H9 (cell line): ENCODE measurements around the gene SORCS2. TPM values are rescaled to one million over a fixed set of nuclear protein-coding genes. Genes with fewer than 3 reads are reported as not detected.

Experiments used
- DNase-seq: peaks from one replicate; pipeline ENCODE4 v3.0.0-alpha.2; 2017
- H2AFZ ChIP-seq: one replicate; pipeline ENCODE4 v1.6.1; 2013; ENCODE audit warnings: mild to moderate bottlenecking, low read length, control low read depth, moderate library complexity
- H2AK5ac ChIP-seq: 2 replicates; pipeline ENCODE4 v1.6.1; 2013; ENCODE audit warnings: low read length, control low read depth, mixed read lengths; ENCODE audit not compliant: insufficient read length
- H2BK120ac ChIP-seq: one replicate; pipeline ENCODE4 v1.6.1; 2013; ENCODE audit warnings: low read depth, mild to moderate bottlenecking, low read length, control low read depth, inconsistent platforms; ENCODE audit not compliant: poor library complexity, severe bottlenecking
- H2BK12ac ChIP-seq: 2 replicates; pipeline ENCODE4 v1.6.1; 2013; ENCODE audit warnings: low read length, control low read depth, mixed read lengths, low read depth; ENCODE audit not compliant: insufficient read length
- H2BK15ac ChIP-seq: 2 replicates; pipeline ENCODE4 v1.6.1; 2013; ENCODE audit warnings: low read depth, low read length, control low read depth
- H2BK20ac ChIP-seq: one replicate; pipeline ENCODE4 v1.6.1; 2013; ENCODE audit warnings: low read depth, mild to moderate bottlenecking, low read length, control low read depth, inconsistent platforms; ENCODE audit not compliant: poor library complexity, severe bottlenecking
- H2BK5ac ChIP-seq: 2 replicates; pipeline ENCODE4 v1.6.1; 2013; ENCODE audit warnings: low read length, control low read depth, mixed read lengths; ENCODE audit not compliant: insufficient read length
- H3K14ac ChIP-seq: 2 replicates; pipeline ENCODE4 v1.6.1; 2013; ENCODE audit warnings: low read length, control low read depth; ENCODE audit not compliant: insufficient read depth
- H3K18ac ChIP-seq: 2 replicates; pipeline ENCODE4 v1.6.1; 2013; ENCODE audit warnings: low read depth, mild to moderate bottlenecking, mixed read lengths, low read length, control low read depth; ENCODE audit not compliant: insufficient read length
- H3K23ac ChIP-seq: 2 replicates; pipeline ENCODE4 v1.6.1; 2013; ENCODE audit warnings: low read length, control low read depth, mixed read lengths, low read depth; ENCODE audit not compliant: insufficient read length
- H3K23me2 ChIP-seq: 2 replicates; pipeline ENCODE4 v1.6.1; 2013; ENCODE audit warnings: low read depth, mild to moderate bottlenecking, mixed read lengths, low read length, control low read depth; ENCODE audit not compliant: insufficient read length, poor library complexity, severe bottlenecking
- H3K27ac ChIP-seq: 2 replicates; pipeline ENCODE4 v1.5.1; 2013; ENCODE audit warnings: low read length, control low read depth, mixed read lengths, low read depth; ENCODE audit not compliant: insufficient read length
- H3K27me3 ChIP-seq: 2 replicates; pipeline ENCODE4 v1.6.1; 2013; ENCODE audit warnings: low read length, control low read depth, inconsistent platforms; ENCODE audit not compliant: insufficient read depth
- H3K4ac ChIP-seq: 2 replicates; pipeline ENCODE4 v1.6.1; 2013; ENCODE audit warnings: low read depth, mild to moderate bottlenecking, control low read depth, inconsistent platforms, low read length, moderate library complexity
- H3K4me1 ChIP-seq: 2 replicates; pipeline ENCODE4 v1.6.1; 2013; ENCODE audit warnings: low read length, control low read depth, inconsistent platforms; ENCODE audit not compliant: insufficient read depth
- H3K4me2 ChIP-seq: 2 replicates; pipeline ENCODE4 v1.6.1; 2013; ENCODE audit warnings: low read length, control low read depth, mixed read lengths; ENCODE audit not compliant: insufficient read length, insufficient read depth
- H3K56ac ChIP-seq: 2 replicates; pipeline ENCODE4 v1.6.1; 2013; ENCODE audit warnings: low read depth, mild to moderate bottlenecking, mixed read lengths, low read length, control low read depth; ENCODE audit not compliant: insufficient read length
- H3K79me1 ChIP-seq: 2 replicates; pipeline ENCODE4 v1.6.1; 2013; ENCODE audit warnings: low read depth, mild to moderate bottlenecking, moderate library complexity, low read length, control low read depth, inconsistent platforms; ENCODE audit not compliant: insufficient read depth, poor library complexity, severe bottlenecking
- H3K79me2 ChIP-seq: 2 replicates; pipeline ENCODE4 v1.6.1; 2013; ENCODE audit warnings: low read length, control low read depth, inconsistent platforms; ENCODE audit not compliant: insufficient read depth
- H3K9ac ChIP-seq: 2 replicates; pipeline ENCODE4 v1.6.1; 2013; ENCODE audit warnings: low read length, control low read depth, mixed read lengths; ENCODE audit not compliant: insufficient read length; ENCODE audit errors: extremely low read depth
- H3K9me3 ChIP-seq: one replicate; pipeline ENCODE4 v1.6.1; 2013; ENCODE audit warnings: low read depth, low read length, inconsistent platforms; ENCODE audit not compliant: control insufficient read depth
- H3T11ph ChIP-seq: one replicate; pipeline ENCODE4 v1.6.1; 2013; ENCODE audit warnings: mild to moderate bottlenecking, low read length, control low read depth, inconsistent platforms
- H4K20me1 ChIP-seq: one replicate; pipeline ENCODE4 v1.6.1; 2013; ENCODE audit not compliant: control insufficient read depth, insufficient read length, insufficient read depth
- H4K5ac ChIP-seq: 2 replicates; pipeline ENCODE4 v1.6.1; 2013; ENCODE audit warnings: low read depth, mild to moderate bottlenecking, mixed read lengths, low read length, control low read depth; ENCODE audit not compliant: insufficient read length
- H4K8ac ChIP-seq: replicated peaks from 2 replicates; pipeline ENCODE4 v1.6.1; 2013; ENCODE audit warnings: low read length, control low read depth, mixed read lengths, low read depth; ENCODE audit not compliant: insufficient read length
- H4K91ac ChIP-seq: 2 replicates; pipeline ENCODE4 v1.6.1; 2013; ENCODE audit warnings: low read depth, mild to moderate bottlenecking, moderate library complexity, mixed read lengths, low read length, control low read depth; ENCODE audit not compliant: insufficient read length
- H3K27ac Mint-ChIP-seq, 3 experiments: 2 replicates in 2 of 3; 3 replicates in 1 of 3; pipeline ENCODE4 v1.8.0; 2020 to 2021; ENCODE audit warnings: mixed read lengths in 3 of 3, mild to moderate bottlenecking in 1 of 3, moderate library complexity in 1 of 3
- H3K27me3 Mint-ChIP-seq: 2 replicates; pipeline ENCODE4 v1.8.0; 2021; ENCODE audit warnings: low read depth, mild to moderate bottlenecking, moderate library complexity, mixed read lengths
- H3K36me3 Mint-ChIP-seq, 3 experiments: 2 replicates in 2 of 3; 3 replicates in 1 of 3; pipeline ENCODE4 v1.8.0; 2020 to 2021; ENCODE audit warnings: low read depth in 3 of 3, mixed read lengths in 3 of 3; ENCODE audit not compliant: insufficient read depth in 1 of 3
- H3K4me1 Mint-ChIP-seq, 2 experiments: 2 replicates each; pipeline ENCODE4 v1.8.0; 2020; ENCODE audit warnings: mixed read lengths in 2 of 2
- H3K4me3 Mint-ChIP-seq, 2 experiments: 2 replicates in 1 of 2; 3 replicates in 1 of 2; pipeline ENCODE4 v1.8.0; 2020 to 2021; ENCODE audit warnings: mild to moderate bottlenecking in 2 of 2, mixed read lengths in 2 of 2, moderate library complexity in 1 of 2
- H3K9me3 Mint-ChIP-seq, 2 experiments: 2 replicates in 1 of 2; 3 replicates in 1 of 2; pipeline ENCODE4 v1.8.0; 2020; ENCODE audit warnings: mild to moderate bottlenecking in 2 of 2, mixed read lengths in 2 of 2, moderate library complexity in 1 of 2
- WGBS: extraction: QIAGEN DNeasy Blood & Tissue Kit; methylation state at CpG from one replicate; pipeline ENCODE4 v1.1.7; 2013; ENCODE audit warnings: missing lambda C conversion rate, low lambda C conversion rate, mixed read lengths; ENCODE audit not compliant: insufficient read length; ENCODE audit errors: extremely low coverage; 5-methylcytosine and 5-hydroxymethylcytosine counted together
- total RNA-seq: library from RNA; stranded (reverse); gene quantifications from 2 replicates; pipeline ENCODE4 v1.2.1, GENCODE V29; 2021
- TF ChIP-seq, protein P1 (sequence below): fragments of 200-600 bp; sonication (generic); conservative IDR thresholded peaks from 3 replicates; pipeline ENCODE4 v1.8.0; 2021; ENCODE audit warnings: antibody characterized with exemption, mild to moderate bottlenecking

The SORCS2 gene
- total RNA-seq, 1 experiment from 2014 or later, result 0.57 TPM

DNA sequence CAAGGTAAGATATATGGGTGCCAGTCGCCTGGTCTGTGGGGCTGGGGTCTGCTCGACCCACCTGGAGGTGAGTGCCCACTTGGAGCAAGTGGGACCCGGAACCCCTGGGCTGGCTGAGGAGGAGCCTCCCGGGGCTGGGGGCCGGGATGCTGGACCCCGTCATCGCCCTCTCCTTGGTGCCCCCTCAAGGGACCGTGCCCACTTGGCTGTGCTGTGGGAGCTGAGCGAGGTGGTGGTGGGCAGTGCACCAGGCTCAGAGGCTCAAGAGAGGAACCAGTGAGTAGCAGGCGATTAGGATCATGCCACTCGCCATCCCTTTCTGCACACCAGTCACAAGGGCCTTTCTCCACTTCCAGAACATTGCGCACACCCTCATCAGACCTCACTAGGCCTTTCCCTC is 446.2 kb downstream of the SORCS2 start:
- Histone ChIP-seq H2BK20ac (no peak overlapping the region), H3K4me2 (no peak overlapping the region), H2AFZ (no peak overlapping the region), H2BK120ac (no peak overlapping the region), H3K9me3 (no peaks in the 10 kb centered on the region), H3K4me1 (no peaks in the 10 kb centered on the region; the same call in 1 of the 2 replicates), H3K27ac (no peak overlapping the region), H2BK12ac (no peak overlapping the region), H3K18ac (no peak overlapping the region), H3K23ac (no peak overlapping the region), H2BK5ac (no peak overlapping the region), H3K79me2 (no peaks in the 10 kb centered on the region), H4K20me1 (no peaks in the 10 kb centered on the region), H3K4ac (no peak overlapping the region), H3T11ph (no peak overlapping the region), H2AK5ac (no peak overlapping the region), H4K5ac (no peak overlapping the region), H4K91ac (no peak overlapping the region), H4K8ac (no peak overlapping the region), H3K79me1 (no peaks in the 10 kb centered on the region), H2BK15ac (no peak overlapping the region), H3K9ac (no peak overlapping the region), H3K27me3 (no peaks in the 10 kb centered on the region), H3K56ac (no peak overlapping the region), H3K23me2 (no peaks in the 10 kb centered on the region), H3K14ac (no peak overlapping the region)
- H3K4me3 Mint-ChIP-seq, result no peak overlapping the region
- TF ChIP-seq, protein P1, sequence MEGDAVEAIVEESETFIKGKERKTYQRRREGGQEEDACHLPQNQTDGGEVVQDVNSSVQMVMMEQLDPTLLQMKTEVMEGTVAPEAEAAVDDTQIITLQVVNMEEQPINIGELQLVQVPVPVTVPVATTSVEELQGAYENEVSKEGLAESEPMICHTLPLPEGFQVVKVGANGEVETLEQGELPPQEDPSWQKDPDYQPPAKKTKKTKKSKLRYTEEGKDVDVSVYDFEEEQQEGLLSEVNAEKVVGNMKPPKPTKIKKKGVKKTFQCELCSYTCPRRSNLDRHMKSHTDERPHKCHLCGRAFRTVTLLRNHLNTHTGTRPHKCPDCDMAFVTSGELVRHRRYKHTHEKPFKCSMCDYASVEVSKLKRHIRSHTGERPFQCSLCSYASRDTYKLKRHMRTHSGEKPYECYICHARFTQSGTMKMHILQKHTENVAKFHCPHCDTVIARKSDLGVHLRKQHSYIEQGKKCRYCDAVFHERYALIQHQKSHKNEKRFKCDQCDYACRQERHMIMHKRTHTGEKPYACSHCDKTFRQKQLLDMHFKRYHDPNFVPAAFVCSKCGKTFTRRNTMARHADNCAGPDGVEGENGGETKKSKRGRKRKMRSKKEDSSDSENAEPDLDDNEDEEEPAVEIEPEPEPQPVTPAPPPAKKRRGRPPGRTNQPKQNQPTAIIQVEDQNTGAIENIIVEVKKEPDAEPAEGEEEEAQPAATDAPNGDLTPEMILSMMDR, result no peak
- WGBS, result no CpG with 5 or more reads among the region's 12 CpGs
- H3K4me1 Mint-ChIP-seq, result peaks cover 11 to 14% of the 10 kb centered on the region in 2 experiments
- DNase-seq, result no peak
- H3K9me3 Mint-ChIP-seq, result 0 out of 5 replicates have a peak, but pooled peaks cover 0 to 4% of the 10 kb centered on the region in 2 experiments
- peaks cover 16% of the 10 kb centered on the region for H3K27me3 Mint-ChIP-seq
- no peaks in the 10 kb centered on the region; a peak in 1 of 7 replicates for H3K36me3 Mint-ChIP-seq
- no peak overlapping the region for H3K27ac Mint-ChIP-seq
